GM23248 (cell line): ENCODE measurements around the gene TLL2. TPM values are rescaled to one million over a fixed set of nuclear protein-coding genes. Genes with fewer than 3 reads are reported as not detected.

Experiments used
- DNase-seq: peaks from one replicate; pipeline ENCODE4 v3.0.0-alpha.2; 2015
- H2AFZ ChIP-seq: fragments of 200-600 bp; sonication (generic); 2 replicates; pipeline ENCODE4 v1.6.1; 2016; ENCODE audit warnings: antibody characterized with exemption
- H3F3A ChIP-seq: fragments of 200-600 bp; sonication (generic); 2 replicates; pipeline ENCODE4 v1.6.1; 2016; ENCODE audit warnings: mild to moderate bottlenecking, antibody characterized with exemption, mixed run types; ENCODE audit not compliant: insufficient read depth
- H3K27ac ChIP-seq: fragments of 200-600 bp; sonication (generic); 2 replicates; pipeline ENCODE4 v1.5.1; 2016; ENCODE audit warnings: mild to moderate bottlenecking
- H3K27me3 ChIP-seq: fragments of 200-600 bp; sonication (generic); replicated peaks from 2 replicates; pipeline ENCODE4 v1.6.1; 2016; ENCODE audit warnings: mild to moderate bottlenecking; ENCODE audit not compliant: insufficient read depth
- H3K36me3 ChIP-seq: fragments of 200-600 bp; sonication (generic); 2 replicates; pipeline ENCODE4 v1.6.1; 2016; ENCODE audit warnings: low read depth, mild to moderate bottlenecking
- H3K4me1 ChIP-seq: fragments of 200-600 bp; sonication (generic); 2 replicates; pipeline ENCODE4 v1.6.1; 2016; ENCODE audit warnings: mild to moderate bottlenecking; ENCODE audit not compliant: insufficient read depth
- H3K4me2 ChIP-seq: fragments of 200-600 bp; sonication (generic); one replicate; pipeline ENCODE4 v1.6.1; 2016; ENCODE audit warnings: mild to moderate bottlenecking; ENCODE audit not compliant: unreplicated experiment
- H3K4me3 ChIP-seq: fragments of 200-600 bp; sonication (generic); 2 replicates; pipeline ENCODE4 v1.5.1; 2016; ENCODE audit warnings: mild to moderate bottlenecking
- H3K79me2 ChIP-seq: fragments of 200-600 bp; sonication (generic); 2 replicates; pipeline ENCODE4 v1.6.1; 2016; ENCODE audit warnings: mild to moderate bottlenecking; ENCODE audit not compliant: insufficient read depth
- H3K9ac ChIP-seq: fragments of 200-600 bp; sonication (generic); 2 replicates; pipeline ENCODE4 v1.6.1; 2016; ENCODE audit warnings: mild to moderate bottlenecking
- H3K9me2 ChIP-seq: fragments of 200-600 bp; sonication (generic); 2 replicates; pipeline ENCODE4 v1.6.1; 2016; ENCODE audit warnings: mixed run types, mild to moderate bottlenecking, moderate library complexity; ENCODE audit not compliant: insufficient read depth
- H3K9me3 ChIP-seq: fragments of 200-600 bp; sonication (generic); one replicate; pipeline ENCODE4 v1.6.1; 2017; ENCODE audit warnings: low read depth
- H4K20me1 ChIP-seq: fragments of 200-600 bp; sonication (generic); 2 replicates; pipeline ENCODE4 v1.6.0; 2016; ENCODE audit not compliant: insufficient read depth
- EZH2 ChIP-seq: fragments of 200-600 bp; sonication (generic); IDR thresholded peaks from 2 replicates; pipeline ENCODE4 v1.6.1; 2018; ENCODE audit warnings: antibody characterized with exemption, mild to moderate bottlenecking; ENCODE audit not compliant: insufficient read depth, poor library complexity, severe bottlenecking
- EZH2phosphoT487 ChIP-seq: fragments of 200-600 bp; sonication (generic); IDR thresholded peaks from 2 replicates; pipeline ENCODE4 v1.6.1; 2018; ENCODE audit warnings: antibody characterized with exemption, moderate library complexity, mild to moderate bottlenecking, low read depth; ENCODE audit not compliant: insufficient read depth
- WGBS, 2 experiments: methylation state at CpG; one replicate each; pipeline ENCODE4 v1.1.6; 2015 to 2017; ENCODE audit warnings: low lambda C conversion rate in 2 of 2, low coverage in 1 of 2; ENCODE audit errors: missing lambda C conversion rate in 2 of 2; 5-methylcytosine and 5-hydroxymethylcytosine counted together
- in situ Hi-C: fragments of 300-500 bp; cut with MboI; formaldehyde crosslinking; loops from 2 replicates; pipeline ENCODE4 v1.15.0; 2020
- polyA plus RNA-seq: library from polyadenylated mRNA; unstranded; fragments of >200 nt; fragmentation: Nextera tagmentation; extraction: Ambion mirVana; gene quantifications from 2 replicates; pipeline ENCODE4 v1.2.1, GENCODE V29; 2016
- total RNA-seq: library from RNA; depleted of rRNA; stranded (reverse); fragments of >200 nt; shearing (Covaris generic); gene quantifications from 2 replicates; pipeline ENCODE4 v1.2.3, GENCODE V29; 2014

TLL2 gene
- total and polyA plus RNA-seq, 2 experiments from 2014 or later = 0.43 to 0.71 TPM

DNA sequence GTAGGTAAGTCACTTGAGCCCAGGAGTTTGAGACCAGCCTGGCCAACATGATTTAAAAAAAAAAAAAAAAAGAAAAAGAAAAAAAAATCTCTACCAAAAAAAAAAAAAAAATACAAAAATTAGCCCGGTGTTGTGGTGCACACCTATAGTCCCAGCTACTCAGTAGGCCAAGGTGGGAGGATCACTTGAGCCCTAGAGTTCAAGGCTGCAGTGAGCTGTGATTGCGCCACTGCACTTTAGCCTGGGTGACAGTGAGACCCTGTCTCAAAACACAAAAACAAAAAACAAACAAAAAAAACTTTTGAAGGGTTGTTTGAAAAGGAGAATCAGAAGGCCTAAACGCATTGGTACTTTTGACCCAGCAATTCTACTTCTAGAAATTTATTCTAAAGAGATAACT, 13.7 kb downstream of the TLL2 start:
- no peaks in the 10 kb centered on the region for H3K79me2 ChIP-seq
- in situ Hi-C loops = no loop called here
- no peaks in the 10 kb centered on the region for H3K36me3 ChIP-seq
- WGBS, 2 experiments = 73 to 83% methylated on average over 3 of the region's 3 CpGs
- no peaks in the 10 kb centered on the region for H3K4me1 ChIP-seq
- no peak overlapping the region for H3K4me2 ChIP-seq
- H3K9me3 ChIP-seq = no peaks in the 10 kb centered on the region
- no peaks in the 10 kb centered on the region for H4K20me1 ChIP-seq
- no peak overlapping the region for H3K27ac ChIP-seq
- DNase-seq = no peak
- no peak overlapping the region for H2AFZ ChIP-seq
- H3K9ac ChIP-seq = no peak overlapping the region
- H3K9me2 ChIP-seq = no peaks in the 10 kb centered on the region
- H3F3A ChIP-seq = no peaks in the 10 kb centered on the region
- H3K4me3 ChIP-seq = no peak overlapping the region
- no peaks in the 10 kb centered on the region for H3K27me3 ChIP-seq
- TF ChIP-seq EZH2 (no peak), EZH2phosphoT487 (no peak)

DNA sequence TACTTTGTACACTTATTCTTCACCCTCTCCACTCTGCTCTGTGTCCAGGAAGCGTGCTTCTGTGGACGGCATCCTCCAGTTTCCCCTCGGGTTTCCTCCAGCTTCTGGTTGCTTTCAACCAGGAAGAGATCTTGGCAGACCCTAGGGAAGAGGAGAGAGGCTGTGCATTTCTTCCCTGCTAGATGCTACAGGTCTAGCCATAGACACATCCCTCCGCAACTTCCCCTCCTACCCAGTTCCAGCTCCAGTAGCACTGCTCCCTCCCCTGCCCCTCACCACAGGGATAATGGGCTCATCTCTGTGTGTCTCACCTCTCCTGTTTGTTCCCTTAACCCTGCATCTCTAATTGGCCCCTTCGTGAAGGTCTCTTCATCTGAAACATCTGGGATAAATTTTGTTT, 16.3 kb downstream of the TLL2 start:
- Histone ChIP-seq H2AFZ (no peak overlapping the region), H3K27me3 (no peaks in the 10 kb centered on the region), H3K9ac (no peak overlapping the region), H3K9me3 (no peaks in the 10 kb centered on the region), H3K4me3 (no peak overlapping the region), H3K79me2 (no peaks in the 10 kb centered on the region), H3K36me3 (no peaks in the 10 kb centered on the region), H4K20me1 (no peaks in the 10 kb centered on the region), H3F3A (no peaks in the 10 kb centered on the region), H3K27ac (no peak overlapping the region), H3K9me2 (no peaks in the 10 kb centered on the region), H3K4me1 (no peaks in the 10 kb centered on the region), H3K4me2 (no peak overlapping the region)
- TF ChIP-seq EZH2phosphoT487 = no peak
- TF ChIP-seq EZH2 = no peak
- WGBS, 2 experiments = 21 to 28% methylated on average over 5 of the region's 5 CpGs
- in situ Hi-C loops = no loop called here
- DNase-seq = no peak

DNA sequence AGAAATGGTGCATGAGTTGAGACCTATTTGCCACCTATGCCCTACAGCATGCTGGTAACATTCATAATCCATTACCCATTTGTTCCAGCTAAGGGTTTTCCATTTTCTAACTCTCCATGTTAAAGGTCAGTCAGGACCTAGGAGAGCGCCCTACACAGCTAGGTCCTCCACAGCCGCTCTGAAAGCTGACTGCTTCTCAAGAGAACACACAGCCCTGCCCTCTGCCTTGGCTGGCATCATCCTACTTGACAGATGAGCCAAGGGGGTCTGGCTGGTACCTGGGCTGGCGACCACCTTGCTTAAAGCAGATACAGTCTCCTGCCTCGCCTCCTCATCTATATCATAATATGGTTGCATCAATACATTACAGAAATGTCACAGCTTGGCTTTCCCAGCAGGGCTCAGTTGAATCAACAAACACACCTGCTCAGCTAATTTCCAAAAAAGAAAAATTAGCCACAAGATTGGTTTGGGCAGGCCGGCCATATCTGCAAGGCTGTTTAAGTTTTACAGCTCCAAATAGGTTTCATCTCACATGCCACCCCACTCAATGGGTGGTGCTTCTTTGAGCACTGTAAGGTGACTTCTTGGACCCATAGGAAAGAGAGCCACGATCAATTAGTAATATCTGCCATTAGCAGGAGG, 17.3 kb downstream of the TLL2 start:
- Histone ChIP-seq H3K36me3 (no peaks in the 10 kb centered on the region), H4K20me1 (no peaks in the 10 kb centered on the region), H3K9ac (no peak overlapping the region), H3K27me3 (no peaks in the 10 kb centered on the region), H3K27ac (no peak overlapping the region), H3K9me3 (no peaks in the 10 kb centered on the region), H2AFZ (no peak overlapping the region), H3K9me2 (no peaks in the 10 kb centered on the region), H3K79me2 (no peaks in the 10 kb centered on the region), H3K4me3 (no peak overlapping the region), H3K4me1 (no peaks in the 10 kb centered on the region), H3K4me2 (no peak overlapping the region), H3F3A (no peaks in the 10 kb centered on the region)
- WGBS, 2 experiments = 23 to 39% methylated on average over 6 of the region's 6 CpGs
- TF ChIP-seq EZH2phosphoT487 = no peak
- TF ChIP-seq EZH2 = no peak
- in situ Hi-C loops = no loop called here
- DNase-seq = peak; percentile 65

DNA sequence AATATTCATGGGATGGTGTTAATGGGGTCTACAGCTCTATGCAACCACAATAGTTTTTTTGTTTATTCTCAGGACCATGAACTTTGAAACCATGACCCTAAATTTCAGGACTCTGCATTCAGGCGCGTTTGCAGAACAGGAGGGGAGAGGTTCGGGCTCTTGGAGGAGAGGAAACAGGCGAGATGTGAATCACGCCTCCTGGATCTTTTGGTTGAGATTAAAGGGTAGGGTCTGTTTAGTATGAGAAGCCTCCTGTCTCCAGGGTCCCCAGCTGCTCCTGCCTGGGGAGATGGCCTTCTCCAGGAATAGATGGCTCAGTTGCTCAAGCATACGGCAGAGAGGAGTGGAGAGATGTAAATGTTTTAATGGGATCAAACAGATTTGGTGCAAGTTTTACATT, 18.2 kb downstream of the TLL2 start:
- H3K9ac ChIP-seq = no peak overlapping the region
- no peaks in the 10 kb centered on the region for H3K9me3 ChIP-seq
- H3K36me3 ChIP-seq = no peaks in the 10 kb centered on the region
- DNase-seq = no peak
- H3K27me3 ChIP-seq = no peaks in the 10 kb centered on the region
- in situ Hi-C loops = no loop called here
- H3K79me2 ChIP-seq = no peaks in the 10 kb centered on the region
- H2AFZ ChIP-seq = no peak overlapping the region
- no peaks in the 10 kb centered on the region for H3F3A ChIP-seq
- H3K4me1 ChIP-seq = no peaks in the 10 kb centered on the region
- H3K27ac ChIP-seq = no peak overlapping the region
- no peaks in the 10 kb centered on the region for H4K20me1 ChIP-seq
- H3K9me2 ChIP-seq = no peaks in the 10 kb centered on the region
- TF ChIP-seq EZH2phosphoT487 (no peak), EZH2 (no peak)
- no peak overlapping the region for H3K4me2 ChIP-seq
- H3K4me3 ChIP-seq = no peak overlapping the region
- 72 to 80% methylated on average over 6 of the region's 6 CpGs for WGBS, 2 experiments

DNA sequence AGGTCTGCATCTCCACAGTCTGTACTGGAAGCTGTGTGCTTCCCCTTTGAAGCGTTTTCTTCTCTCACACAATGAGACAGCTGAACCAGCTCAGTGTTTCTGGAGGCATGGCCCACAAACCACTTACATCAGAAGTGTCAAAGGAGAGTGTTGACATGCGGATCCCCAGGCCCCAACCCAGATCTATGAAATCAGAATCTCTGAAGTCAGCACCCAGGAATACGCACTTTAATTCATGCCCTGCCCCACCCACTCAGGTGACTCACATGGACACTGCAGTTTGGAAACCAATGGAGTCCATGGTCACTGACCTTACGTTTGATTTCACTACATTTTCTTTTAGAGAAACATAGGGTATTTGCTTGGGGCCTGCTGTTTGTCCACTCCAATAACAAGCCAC, 19.0 kb downstream of the TLL2 start:
- H3K79me2 ChIP-seq = no peaks in the 10 kb centered on the region
- no peak for DNase-seq
- no peak for TF ChIP-seq EZH2phosphoT487
- no peak for TF ChIP-seq EZH2
- H3K36me3 ChIP-seq = no peaks in the 10 kb centered on the region
- no peaks in the 10 kb centered on the region for H3K9me3 ChIP-seq
- H3K27ac ChIP-seq = no peak overlapping the region
- H2AFZ ChIP-seq = no peak overlapping the region
- no peaks in the 10 kb centered on the region for H3K27me3 ChIP-seq
- no peaks in the 10 kb centered on the region for H3K4me1 ChIP-seq
- no peaks in the 10 kb centered on the region for H4K20me1 ChIP-seq
- WGBS, 2 experiments = 48 to 51% methylated on average over 4 of the region's 4 CpGs
- H3K9ac ChIP-seq = no peak overlapping the region
- H3K9me2 ChIP-seq = no peaks in the 10 kb centered on the region
- H3F3A ChIP-seq = no peaks in the 10 kb centered on the region
- H3K4me3 ChIP-seq = no peak overlapping the region
- no peak overlapping the region for H3K4me2 ChIP-seq
- in situ Hi-C loops = no loop called here
